NCI-H2196 treated with DMSO at 0.1 percent for 48 hours (cell line): Measurements from ENCODE around the gene R3HDM2.
"Not testable (repeated sequence)": the region's sequence is repeated elsewhere in the genome, so short reads cannot be mapped to it uniquely, and the experiment has no call there.

Experiments
- DNase-seq: peaks from one replicate; lab custom pipeline; 2025; ENCODE audit not compliant: unreplicated experiment; lab: John Stamatoyannopoulos, UW

R3HDM2 gene

GRCh38 chr12:57276233-57276632, 154.6 kb downstream of the R3HDM2 start:
- DNase-seq, result not testable (repeated sequence)

GRCh38 chr12:57273516-57273915, 157.3 kb downstream of the R3HDM2 start:
- no peak for DNase-seq

GRCh38 chr12:57272337-57273151, 158.3 kb downstream of the R3HDM2 start:
- DNase-seq, result no peak

- no peak for DNase-seq
These were observed 159.8 kb downstream of the R3HDM2 start for GRCh38 chr12:57270966-57271470.

- no peak for DNase-seq
These were observed 162.6 kb downstream of the R3HDM2 start for GRCh38 chr12:57268264-57268663.

- DNase-seq, result no peak
These were observed 164.2 kb downstream of the R3HDM2 start for GRCh38 chr12:57266681-57267080.

- DNase-seq, result no peak
These were observed 167.7 kb downstream of the R3HDM2 start for GRCh38 chr12:57263096-57263495.

- no peak for DNase-seq
These were observed 168.6 kb downstream of the R3HDM2 start for GRCh38 chr12:57262126-57262822.

- no peak for DNase-seq
These were observed 169.4 kb downstream of the R3HDM2 start for GRCh38 chr12:57261428-57261865.

GRCh38 chr12:57260366-57260765, 170.5 kb downstream of the R3HDM2 start:
- DNase-seq, result no peak

- DNase-seq, result no peak
These were observed 171.6 kb downstream of the R3HDM2 start for GRCh38 chr12:57258977-57259970.

GRCh38 chr12:57255916-57256315, 174.9 kb downstream of the R3HDM2 start:
- no peak for DNase-seq

GRCh38 chr12:57254506-57255280, 176.2 kb downstream of the R3HDM2 start:
- DNase-seq, result no peak

GRCh38 chr12:57250956-57251355, 179.9 kb downstream of the R3HDM2 start, which contains the start of gene STAC3:
Gene STAC3, minus strand, starts transcription at chr12:57251187. Its CDS starts 1,551 bp downstream, at chr12:57249636.
- DNase-seq, result no peak

- DNase-seq, result no peak
These were observed 180.3 kb downstream of the R3HDM2 start for GRCh38 chr12:57250541-57250940.

- no peak for DNase-seq
These were observed 181.7 kb downstream of the R3HDM2 start for GRCh38 chr12:57248934-57249742.

GRCh38 chr12:57247041-57247440, 183.8 kb downstream of the R3HDM2 start:
- DNase-seq, result no peak

- DNase-seq, result no peak
These were observed 186.5 kb downstream of the R3HDM2 start for GRCh38 chr12:57244312-57244696.
